Natural killer cell treated with Interleukin-12 subunit alpha and Interleukin-12 subunit beta and Interleukin-15 and Interleukin-18, amount 100 ng/mL, for 72 hours (primary cell): ENCODE measurements around the gene TMEM145. TPM values are rescaled to one million over a fixed set of nuclear protein-coding genes. Genes with fewer than 3 reads are reported as not detected.

Experiments used
- ATAC-seq, 2 donors: fragments of 150-1000 bp; cut with Tn5 transposase in 1 of 2; sonication (Bioruptor Pico), chemical (Tn5 transposase) in 1 of 2; 2 replicates each; pipeline ENCODE4 v1.10.0; 2021
- DNase-seq: peaks from one replicate; pipeline ENCODE4 v3.0.0; 2022; ENCODE audit warnings: low spot score
- H3K27ac Mint-ChIP-seq, 2 donors: 1 replicate in 1 of 2; 2 replicates in 1 of 2; pipeline ENCODE4 v1.8.0; 2022; ENCODE audit warnings: mixed read lengths in 2 of 2, mild to moderate bottlenecking in 1 of 2, moderate library complexity in 1 of 2
- H3K27me3 Mint-ChIP-seq, 2 donors: 1 replicate in 1 of 2; 2 replicates in 1 of 2; pipeline ENCODE4 v1.8.0; 2022; ENCODE audit warnings: mixed read lengths in 2 of 2
- H3K36me3 Mint-ChIP-seq: one replicate; pipeline ENCODE4 v1.8.0; 2022; ENCODE audit warnings: mixed read lengths
- H3K4me1 Mint-ChIP-seq, 2 donors: 1 replicate in 1 of 2; 2 replicates in 1 of 2; pipeline ENCODE4 v1.8.0; 2022; ENCODE audit warnings: low read depth in 2 of 2, mixed read lengths in 2 of 2, mild to moderate bottlenecking in 1 of 2
- H3K4me3 Mint-ChIP-seq: one replicate; pipeline ENCODE4 v1.8.0; 2022; ENCODE audit warnings: mixed read lengths
- H3K9me3 Mint-ChIP-seq: 2 replicates; pipeline ENCODE4 v1.8.0; 2022; ENCODE audit warnings: mixed read lengths
- total RNA-seq, 2 donors: library from RNA; stranded (reverse); gene quantifications; one replicate each; pipeline ENCODE4 v1.2.3, GENCODE V29; 2022

The TMEM145 gene
- total RNA-seq, 2 donors from 2014 or later = 1.4 to 1.6 TPM

GRCh38 chr19:42281827-42282762, 31.0 kb upstream of the TMEM145 start:
- no peak for ATAC-seq
- Mint-ChIP-seq H3K27me3 (no peaks in the 10 kb centered on the region), H3K4me1 (peaks cover 39 to 45% of the 10 kb centered on the region in 2 donors), H3K27ac (no peak overlapping the region), H3K4me3 (no peak overlapping the region), H3K36me3 (no peaks in the 10 kb centered on the region), H3K9me3 (no peaks in the 10 kb centered on the region)
- no peak for DNase-seq

GRCh38 chr19:42282819-42283187, 30.3 kb upstream of the TMEM145 start:
- Mint-ChIP-seq H3K27me3 (no peaks in the 10 kb centered on the region), H3K4me1 (peaks cover 39 to 40% of the 10 kb centered on the region in 2 donors), H3K4me3 (no peak overlapping the region), H3K27ac (no peak overlapping the region), H3K9me3 (no peaks in the 10 kb centered on the region), H3K36me3 (no peaks in the 10 kb centered on the region)
- ATAC-seq (no peak), DNase-seq (no peak)

- DNase-seq (peak; percentile 97), ATAC-seq (peak; percentile 83 to 90)
- Mint-ChIP-seq H3K4me3 (no peak overlapping the region), H3K27ac (no peak overlapping the region), H3K36me3 (no peaks in the 10 kb centered on the region), H3K27me3 (no peaks in the 10 kb centered on the region), H3K9me3 (no peaks in the 10 kb centered on the region), H3K4me1 (peaks cover 34 to 36% of the 10 kb centered on the region in 2 donors)
Measured at GRCh38 chr19:42283188-42284065, 29.7 kb upstream of the TMEM145 start.

GRCh38 chr19:42284066-42284501, 29.0 kb upstream of the TMEM145 start:
- no peak overlapping the region for H3K27ac Mint-ChIP-seq
- DNase-seq (peak; percentile 91), ATAC-seq (peak; percentile 64 to 79)
- no peaks in the 10 kb centered on the region for H3K36me3 Mint-ChIP-seq
- peaks cover 27 to 30% of the 10 kb centered on the region in 2 donors for H3K4me1 Mint-ChIP-seq
- no peak overlapping the region for H3K4me3 Mint-ChIP-seq
- no peaks in the 10 kb centered on the region for H3K27me3 Mint-ChIP-seq
- no peaks in the 10 kb centered on the region for H3K9me3 Mint-ChIP-seq

GRCh38 chr19:42284591-42285341, 28.3 kb upstream of the TMEM145 start:
- peak overlapping the region; percentile 98 for H3K4me3 Mint-ChIP-seq
- no peak for DNase-seq
- H3K4me1 Mint-ChIP-seq = peaks cover 20 to 23% of the 10 kb centered on the region in 2 donors
- H3K9me3 Mint-ChIP-seq = no peaks in the 10 kb centered on the region
- no peak for ATAC-seq
- H3K36me3 Mint-ChIP-seq = no peaks in the 10 kb centered on the region
- H3K27me3 Mint-ChIP-seq = no peaks in the 10 kb centered on the region
- H3K27ac Mint-ChIP-seq = peak overlapping the region; percentile 83 to 86

- H3K9me3 Mint-ChIP-seq = no peaks in the 10 kb centered on the region
- H3K4me3 Mint-ChIP-seq = peak overlapping the region; percentile 98
- ATAC-seq = no peak
- peaks cover 19 to 23% of the 10 kb centered on the region in 2 donors for H3K4me1 Mint-ChIP-seq
- DNase-seq = no peak
- H3K27me3 Mint-ChIP-seq = no peaks in the 10 kb centered on the region
- no peaks in the 10 kb centered on the region for H3K36me3 Mint-ChIP-seq
- peak overlapping the region; percentile 80 to 86 for H3K27ac Mint-ChIP-seq
Measured at GRCh38 chr19:42285541-42285941, 27.6 kb upstream of the TMEM145 start.

- H3K27ac Mint-ChIP-seq = peak overlapping the region; percentile 80 to 86
- H3K4me1 Mint-ChIP-seq = peaks cover 19 to 23% of the 10 kb centered on the region in 2 donors
- H3K9me3 Mint-ChIP-seq = no peaks in the 10 kb centered on the region
- peak overlapping the region; percentile 98 for H3K4me3 Mint-ChIP-seq
- DNase-seq (no peak), ATAC-seq (no peak)
- no peaks in the 10 kb centered on the region for H3K36me3 Mint-ChIP-seq
- H3K27me3 Mint-ChIP-seq = no peaks in the 10 kb centered on the region
Measured at GRCh38 chr19:42285988-42286348, 27.1 kb upstream of the TMEM145 start.

- ATAC-seq = no peak
- H3K9me3 Mint-ChIP-seq = no peaks in the 10 kb centered on the region
- H3K4me1 Mint-ChIP-seq = peaks cover 21 to 24% of the 10 kb centered on the region in 2 donors
- no peak for DNase-seq
- H3K36me3 Mint-ChIP-seq = peaks cover 2% of the 10 kb centered on the region
- peak overlapping the region; percentile 80 to 86 for H3K27ac Mint-ChIP-seq
- no peaks in the 10 kb centered on the region for H3K27me3 Mint-ChIP-seq
- H3K4me3 Mint-ChIP-seq = peak overlapping the region; percentile 98
Measured at GRCh38 chr19:42286349-42287016, 26.6 kb upstream of the TMEM145 start.

- DNase-seq = no peak
- H3K27ac Mint-ChIP-seq = no peak overlapping the region
Measured at GRCh38 chr19:42287017-42287826, 25.9 kb upstream of the TMEM145 start.

GRCh38 chr19:42287827-42288107, 25.3 kb upstream of the TMEM145 start:
- Mint-ChIP-seq H3K36me3 (peaks cover 7% of the 10 kb centered on the region), H3K4me3 (no peak overlapping the region), H3K4me1 (peaks cover 21 to 25% of the 10 kb centered on the region in 2 donors), H3K27ac (no peak overlapping the region), H3K9me3 (no peaks in the 10 kb centered on the region), H3K27me3 (no peaks in the 10 kb centered on the region)
- ATAC-seq (no peak), DNase-seq (no peak)

More at GRCh38 chr19:42287017-42287826, 25.9 kb upstream of the TMEM145 start:
- Mint-ChIP-seq H3K4me3 (peak overlapping the region; percentile 34), H3K36me3 (peaks cover 7% of the 10 kb centered on the region), H3K27me3 (no peaks in the 10 kb centered on the region), H3K4me1 (peaks cover 24 to 25% of the 10 kb centered on the region in 2 donors), H3K9me3 (no peaks in the 10 kb centered on the region)
- no peak for ATAC-seq

- no peak overlapping the region for H3K27ac Mint-ChIP-seq
- H3K9me3 Mint-ChIP-seq = no peaks in the 10 kb centered on the region
- no peaks in the 10 kb centered on the region for H3K27me3 Mint-ChIP-seq
- H3K4me1 Mint-ChIP-seq = peaks cover 23 to 25% of the 10 kb centered on the region in 2 donors
- H3K36me3 Mint-ChIP-seq = peaks cover 7% of the 10 kb centered on the region
- no peak for DNase-seq
- no peak overlapping the region for H3K4me3 Mint-ChIP-seq
- no peak for ATAC-seq
Measured at GRCh38 chr19:42288387-42288786, 24.7 kb upstream of the TMEM145 start.

- Mint-ChIP-seq H3K36me3 (peaks cover 7% of the 10 kb centered on the region), H3K27ac (no peak overlapping the region), H3K4me1 (peaks cover 23 to 25% of the 10 kb centered on the region in 2 donors), H3K4me3 (no peak overlapping the region), H3K9me3 (no peaks in the 10 kb centered on the region), H3K27me3 (no peaks in the 10 kb centered on the region)
- DNase-seq (no peak), ATAC-seq (no peak)
Measured at GRCh38 chr19:42288881-42289555, 24.1 kb upstream of the TMEM145 start.
